Non-pigmented ciliary epithelial cell (primary cell): Measurements from ENCODE around the gene ATXN7L1.

Source experiments
- DNase-seq: peaks from one replicate; pipeline ENCODE4 v3.0.0-alpha.2; 2010; ENCODE audit warnings: low read depth

ATXN7L1 gene

GRCh38 chr7:105580022-105580740 is 296.2 kb downstream of the ATXN7L1 start:
- no peak for DNase-seq

- no peak for DNase-seq
Measured at GRCh38 chr7:105578496-105578895, 297.9 kb downstream of the ATXN7L1 start.

GRCh38 chr7:105577251-105577650 is 299.1 kb downstream of the ATXN7L1 start:
- no peak for DNase-seq

GRCh38 chr7:105571891-105572290 is 304.5 kb downstream of the ATXN7L1 start:
- no peak for DNase-seq

- no peak for DNase-seq
Measured at GRCh38 chr7:105567821-105568220, 308.6 kb downstream of the ATXN7L1 start.

- no peak for DNase-seq
Measured at GRCh38 chr7:105567024-105567423, 309.4 kb downstream of the ATXN7L1 start.

DNA sequence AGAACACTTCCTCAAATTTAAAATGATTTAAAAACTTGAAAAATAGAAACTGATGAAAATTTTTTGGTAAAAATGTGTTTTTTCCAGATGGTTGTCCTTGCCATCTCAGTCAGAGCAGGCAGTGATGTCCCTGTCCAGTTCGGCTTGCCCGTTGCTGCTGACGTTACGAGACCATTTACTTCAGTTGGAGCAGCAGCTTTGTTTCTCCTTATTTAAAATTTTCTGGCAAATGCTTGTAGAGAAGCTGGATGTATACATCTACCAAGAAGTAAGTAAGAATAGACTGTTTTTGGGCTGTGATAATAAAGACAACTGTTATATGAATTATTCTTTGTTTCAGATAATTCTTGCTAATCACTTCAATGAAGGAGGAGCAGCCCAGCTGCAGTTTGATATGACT is 311.2 kb downstream of the ATXN7L1 start:
- DNase-seq: no peak

- no peak for DNase-seq
Measured at GRCh38 chr7:105559926-105560325, 316.5 kb downstream of the ATXN7L1 start.
